Karpas-422 (cell line): Measurements from ENCODE around the gene PREP. TPM values are rescaled to one million over a fixed set of nuclear protein-coding genes. Genes with fewer than 3 reads are reported as not detected.

ENCODE experiments used
- DNase-seq: peaks from one replicate; pipeline ENCODE4 v3.0.0-alpha.2; 2015
- H2AFZ ChIP-seq: fragments of 200-600 bp; sonication (generic); 2 replicates; pipeline ENCODE4 v1.6.1; 2014; ENCODE audit warnings: antibody characterized with exemption, low read length, mixed read lengths
- H3K27ac ChIP-seq: fragments of 200-600 bp; sonication (generic); 2 replicates; pipeline ENCODE4 v1.5.1; 2014; ENCODE audit warnings: mild to moderate bottlenecking, low read length, moderate library complexity
- H3K27me3 ChIP-seq: fragments of 200-600 bp; sonication (generic); 2 replicates; pipeline ENCODE4 v1.6.1; 2014; ENCODE audit warnings: low read length, mixed read lengths
- H3K36me3 ChIP-seq: fragments of 200-600 bp; sonication (generic); 2 replicates; pipeline ENCODE4 v1.6.1; 2014; ENCODE audit warnings: low read length, mixed read lengths; ENCODE audit not compliant: insufficient read depth
- H3K4me1 ChIP-seq: fragments of 200-600 bp; sonication (generic); 2 replicates; pipeline ENCODE4 v1.6.1; 2014; ENCODE audit warnings: mild to moderate bottlenecking, low read length, mixed read lengths
- H3K4me2 ChIP-seq: fragments of 200-600 bp; sonication (generic); 2 replicates; pipeline ENCODE4 v1.6.1; 2014; ENCODE audit warnings: low read length, low read depth, mild to moderate bottlenecking; ENCODE audit not compliant: poor library complexity, severe bottlenecking
- H3K4me3 ChIP-seq: fragments of 200-600 bp; sonication (generic); 2 replicates; pipeline ENCODE4 v1.5.1; 2014; ENCODE audit warnings: mild to moderate bottlenecking, antibody characterized with exemption, low read length, mixed read lengths
- H3K79me2 ChIP-seq: fragments of 200-600 bp; sonication (generic); 2 replicates; pipeline ENCODE4 v1.6.1; 2014; ENCODE audit warnings: mild to moderate bottlenecking, low read length, mixed read lengths
- H3K9ac ChIP-seq: fragments of 200-600 bp; sonication (generic); 2 replicates; pipeline ENCODE4 v1.6.0; 2014; ENCODE audit warnings: low read length
- H3K9me2 ChIP-seq: fragments of 200-600 bp; sonication (generic), shearing (Covaris generic); replicated peaks from 2 replicates; pipeline ENCODE4 v1.6.0; 2014; ENCODE audit warnings: mild to moderate bottlenecking, low read length, moderate library complexity; ENCODE audit not compliant: insufficient read depth
- H3K9me3 ChIP-seq: fragments of 300-700, 200-600 bp; sonication (generic); 2 replicates; pipeline ENCODE4 v1.6.1; 2014; ENCODE audit warnings: low read length, mixed read lengths
- H4K20me1 ChIP-seq: fragments of 200-600 bp; sonication (generic); 2 replicates; pipeline ENCODE4 v1.6.1; 2014; ENCODE audit warnings: mild to moderate bottlenecking, antibody characterized with exemption, low read length, low read depth; ENCODE audit not compliant: insufficient read depth
- total RNA-seq: library from RNA; depleted of rRNA; stranded (reverse); fragments of >200 nt; shearing (Covaris generic); gene quantifications from 2 replicates; pipeline ENCODE4 v1.2.3, GENCODE V29; 2014; ENCODE audit warnings: low replicate concordance

PREP gene
- total RNA-seq, 1 experiment from 2014 or later = 18.4 TPM

GRCh38 chr6:105372142-105372848 lies 30.6 kb downstream of the PREP start:
- DNase-seq = no peak
- Histone ChIP-seq H3K79me2 (peaks cover 39% of the 10 kb centered on the region), H3K9me2 (no peaks in the 10 kb centered on the region), H3K27me3 (no peaks in the 10 kb centered on the region), H4K20me1 (no peaks in the 10 kb centered on the region), H3K9me3 (no peaks in the 10 kb centered on the region), H3K9ac (no peak overlapping the region), H2AFZ (no peak overlapping the region), H3K4me1 (no peaks in the 10 kb centered on the region), H3K4me3 (no peak overlapping the region), H3K27ac (no peak overlapping the region), H3K4me2 (no peak overlapping the region), H3K36me3 (peaks cover 21% of the 10 kb centered on the region; the same call in 1 of the 2 replicates)

DNA sequence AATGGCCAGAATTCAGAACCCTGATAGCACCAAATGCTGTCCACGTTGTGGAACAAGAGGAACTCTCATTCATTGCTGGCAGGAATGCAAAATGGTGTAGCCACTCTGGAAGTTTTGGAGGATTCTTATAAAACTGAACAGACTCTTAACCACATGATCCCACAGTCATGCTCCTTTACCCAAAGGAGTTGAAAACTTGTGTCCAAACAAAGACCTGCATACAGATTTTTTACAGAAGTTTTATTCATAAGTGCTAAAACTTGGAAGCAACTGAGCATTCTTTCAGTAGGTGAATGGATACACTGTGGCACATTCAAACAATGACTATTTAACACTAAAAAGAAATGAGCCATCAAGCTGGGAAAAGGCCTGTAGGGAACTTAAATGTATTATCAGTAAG lies 32.5 kb downstream of the PREP start:
- Histone ChIP-seq H3K4me1 (no peaks in the 10 kb centered on the region), H3K9me2 (no peaks in the 10 kb centered on the region), H3K27ac (no peak overlapping the region), H4K20me1 (no peaks in the 10 kb centered on the region), H2AFZ (no peak overlapping the region), H3K9ac (no peak overlapping the region), H3K4me2 (no peak overlapping the region), H3K79me2 (peaks cover 24% of the 10 kb centered on the region), H3K27me3 (no peaks in the 10 kb centered on the region), H3K36me3 (peaks cover 18% of the 10 kb centered on the region; the same call in 1 of the 2 replicates), H3K9me3 (no peaks in the 10 kb centered on the region), H3K4me3 (no peak overlapping the region)
- no peak for DNase-seq

DNA sequence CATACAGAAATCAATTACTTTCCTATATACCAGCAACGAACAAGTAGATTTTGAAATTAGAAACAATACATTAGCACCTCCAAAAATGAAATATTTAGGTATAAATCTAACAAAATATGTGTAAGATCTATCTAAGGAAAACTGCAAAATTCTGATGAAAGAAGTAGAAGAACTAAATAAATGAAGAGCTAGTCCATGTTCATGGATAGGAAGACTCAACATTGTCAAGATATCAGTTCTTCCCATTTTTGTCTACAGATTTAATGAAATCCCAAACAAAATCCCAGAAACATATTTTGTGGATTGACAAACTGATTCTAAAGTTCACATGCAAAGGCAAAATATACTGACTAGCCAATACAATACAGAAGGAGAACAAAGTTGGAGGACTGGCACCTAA lies 33.7 kb downstream of the PREP start:
- Histone ChIP-seq H4K20me1 (no peaks in the 10 kb centered on the region), H3K79me2 (peaks cover 24% of the 10 kb centered on the region), H3K4me1 (no peaks in the 10 kb centered on the region), H3K4me2 (no peak overlapping the region), H3K27me3 (no peaks in the 10 kb centered on the region), H2AFZ (no peak overlapping the region), H3K9me3 (no peaks in the 10 kb centered on the region), H3K9ac (no peak overlapping the region), H3K27ac (no peak overlapping the region), H3K9me2 (no peaks in the 10 kb centered on the region), H3K4me3 (no peak overlapping the region), H3K36me3 (peaks cover 17% of the 10 kb centered on the region; the same call in 1 of the 2 replicates)
- DNase-seq = no peak

- Histone ChIP-seq H3K4me3 (no peak overlapping the region), H3K9ac (no peak overlapping the region), H3K36me3 (peaks cover under 1% of the 10 kb centered on the region; the same call in 1 of the 2 replicates), H3K9me3 (no peaks in the 10 kb centered on the region), H3K9me2 (no peaks in the 10 kb centered on the region), H4K20me1 (no peaks in the 10 kb centered on the region), H3K79me2 (peaks cover under 1% of the 10 kb centered on the region; the same call in 1 of the 2 replicates), H2AFZ (no peak overlapping the region), H3K27ac (no peak overlapping the region), H3K4me1 (no peaks in the 10 kb centered on the region), H3K27me3 (no peaks in the 10 kb centered on the region), H3K4me2 (no peak overlapping the region)
- DNase-seq = no peak
Measured at GRCh38 chr6:105364243-105364642, 38.6 kb downstream of the PREP start.

DNA sequence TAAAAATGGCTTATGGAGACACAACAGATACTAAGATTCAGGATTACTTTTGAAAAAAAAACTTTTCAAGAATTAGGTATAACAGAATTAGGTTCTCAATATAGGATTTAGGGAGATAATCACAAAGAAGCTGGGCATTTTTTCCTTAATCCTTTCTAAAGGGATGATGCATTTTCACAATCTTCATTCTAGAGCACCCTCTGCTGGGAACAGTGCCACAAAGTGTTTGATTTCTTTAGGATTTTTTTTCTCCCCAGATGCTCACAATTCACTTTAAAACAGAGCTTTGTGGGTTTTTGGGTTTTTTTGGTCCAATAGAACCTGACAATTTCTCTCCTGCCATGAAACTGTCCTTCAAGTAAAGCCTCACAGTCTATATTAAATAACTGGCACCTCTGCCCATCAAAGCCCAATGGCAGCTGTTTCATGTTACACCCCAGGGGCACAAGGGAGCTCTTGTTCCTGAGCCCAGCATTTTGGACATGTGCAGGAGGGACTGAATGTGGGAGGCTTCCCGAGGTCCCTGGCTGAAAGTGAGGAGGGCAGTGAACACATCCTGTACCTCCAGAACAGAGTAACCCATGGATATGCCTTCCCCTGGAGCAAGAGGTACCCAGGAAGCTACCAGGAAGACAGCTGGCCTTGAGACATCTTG lies 39.7 kb downstream of the PREP start:
- Histone ChIP-seq H3K9me2 (no peaks in the 10 kb centered on the region), H3K4me1 (no peaks in the 10 kb centered on the region), H3K79me2 (0 out of 2 replicates have a peak, but pooled peaks cover 3% of the 10 kb centered on the region), H3K9ac (no peak overlapping the region), H3K36me3 (no peaks in the 10 kb centered on the region; the same call in 1 of the 2 replicates), H3K27ac (no peak overlapping the region), H3K4me2 (no peak overlapping the region), H3K9me3 (no peaks in the 10 kb centered on the region), H2AFZ (no peak overlapping the region), H4K20me1 (no peaks in the 10 kb centered on the region), H3K27me3 (no peaks in the 10 kb centered on the region), H3K4me3 (no peak overlapping the region)
- no peak for DNase-seq

DNA sequence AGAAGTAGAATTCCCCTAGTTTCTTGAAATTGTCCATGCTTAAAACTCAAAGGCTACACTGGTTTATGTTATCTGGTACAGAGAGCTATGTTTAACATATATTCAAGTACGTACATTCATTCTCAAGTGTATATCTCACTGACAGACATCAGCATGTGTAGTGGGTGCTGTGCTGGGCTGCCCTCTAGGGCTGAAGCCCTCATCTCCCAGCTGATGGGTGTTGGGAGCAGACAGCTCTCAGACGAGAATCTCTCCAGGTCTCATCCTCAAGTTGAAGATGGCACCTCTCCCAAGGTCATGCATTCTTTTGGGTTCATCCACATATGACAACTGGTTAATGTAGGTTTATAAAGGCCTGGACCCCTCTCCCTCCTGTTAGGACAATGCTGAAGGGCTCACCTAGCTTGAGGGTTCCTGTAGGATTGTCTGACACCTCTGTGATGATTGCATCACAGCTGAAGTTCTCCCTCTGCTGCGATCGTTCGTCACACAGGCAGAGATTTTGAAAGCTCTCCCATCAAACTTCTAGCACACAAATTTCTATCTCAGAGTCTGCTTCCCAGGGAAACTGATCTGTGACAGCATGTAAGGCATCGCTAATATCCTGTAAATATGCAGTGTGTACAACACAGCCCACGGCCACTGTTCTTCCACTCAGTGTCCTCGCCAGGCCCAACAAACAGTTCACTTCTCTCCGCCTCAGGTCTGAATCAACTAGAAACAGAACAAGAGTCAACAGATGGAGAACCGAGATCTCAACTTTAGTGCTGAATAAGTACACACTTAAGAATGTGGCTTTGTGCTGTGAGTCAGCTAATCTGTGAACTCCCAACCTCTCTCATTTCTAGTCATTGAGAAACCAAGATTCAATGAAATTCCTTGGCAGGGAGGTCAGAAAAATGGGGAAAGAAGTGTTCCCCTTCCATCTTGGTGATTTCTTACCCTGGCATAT lies 43.2 kb downstream of the PREP start:
- Histone ChIP-seq H3K4me1 (no peaks in the 10 kb centered on the region), H3K4me2 (no peak overlapping the region), H3K4me3 (no peak overlapping the region), H3K9me3 (peaks cover 4% of the 10 kb centered on the region; the same call in 1 of the 2 replicates), H2AFZ (no peak overlapping the region), H4K20me1 (no peaks in the 10 kb centered on the region), H3K9me2 (no peaks in the 10 kb centered on the region), H3K79me2 (peaks cover 18% of the 10 kb centered on the region), H3K27me3 (no peaks in the 10 kb centered on the region), H3K36me3 (peaks cover 16% of the 10 kb centered on the region), H3K9ac (no peak overlapping the region), H3K27ac (no peak overlapping the region)
- DNase-seq = peak; percentile 31

DNA sequence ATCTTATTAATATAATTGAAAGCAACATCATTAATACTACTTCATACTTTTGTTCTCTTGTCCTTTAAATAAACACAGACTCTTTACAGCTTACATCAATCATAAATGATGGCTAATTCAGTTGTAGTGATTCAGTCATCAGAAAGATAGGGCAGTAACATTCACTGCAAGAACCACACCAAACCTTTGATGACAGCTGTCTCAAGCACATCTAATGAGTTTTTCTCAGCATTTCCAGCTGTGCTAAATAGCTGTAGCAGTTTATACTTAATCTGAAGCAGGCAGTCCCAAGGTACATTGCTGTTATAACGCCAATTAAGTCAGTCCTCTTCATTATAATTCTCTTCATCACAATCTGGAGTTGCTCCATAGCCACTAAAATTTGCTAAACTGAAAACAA lies 45.7 kb downstream of the PREP start:
- Histone ChIP-seq H3K27me3 (no peaks in the 10 kb centered on the region), H3K79me2 (peaks cover 18% of the 10 kb centered on the region), H3K36me3 (peaks cover 25% of the 10 kb centered on the region), H3K4me1 (no peaks in the 10 kb centered on the region), H3K9me3 (peaks cover 4% of the 10 kb centered on the region; the same call in 1 of the 2 replicates), H3K4me2 (no peak overlapping the region), H3K9ac (no peak overlapping the region), H4K20me1 (no peaks in the 10 kb centered on the region), H3K27ac (no peak overlapping the region), H2AFZ (no peak overlapping the region), H3K9me2 (no peaks in the 10 kb centered on the region), H3K4me3 (no peak overlapping the region)
- DNase-seq = no peak
